ENCODE data around the gene SLC25A47.

Gene SLC25A47

GRCh38 chr14:100364403-100364802, 41.3 kb downstream of the SLC25A47 start:
- Histone ChIP-seq H2BK5ac (ENCODE audit: low read length) (no peak overlapping the region), H3K9me3 (replicated peaks in 1 of 2; ENCODE audit: control insufficient read depth in 2 of 2, insufficient read depth in 1 of 2, low read depth in 1 of 2, low read length in 2 of 2) (peaks cover 0 to 4% of the 10 kb centered on the region in 2 donors), H3K27ac (replicated peaks; ENCODE audit: low read length) (no peak overlapping the region), H2AFZ (ENCODE audit: low read length) (no peak overlapping the region), H4K8ac (ENCODE audit: low read depth, low read length) (no peak overlapping the region), H3K79me1 (ENCODE audit: low read depth, low read length) (no peaks in the 10 kb centered on the region), H3K4ac (ENCODE audit: low read length) (no peak overlapping the region), H2BK120ac (ENCODE audit: low read depth, low read length) (no peak overlapping the region), H4K91ac (ENCODE audit: low read depth, low read length, poor library complexity) (no peak overlapping the region), H2BK12ac (ENCODE audit: low read length) (no peak overlapping the region), H3K4me1 (ENCODE audit: control insufficient read depth in 2 of 2, insufficient read depth in 1 of 2, low read depth in 1 of 2, low read length in 2 of 2) (peaks cover 0 to 3% of the 10 kb centered on the region in 2 donors), H3K18ac (ENCODE audit: low read length) (no peak overlapping the region), H3K14ac (ENCODE audit: low read length) (no peak overlapping the region), H3K23ac (ENCODE audit: low read depth, low read length, poor library complexity) (no peak overlapping the region), H3K36me3 (replicated peaks in 1 of 2; ENCODE audit: control insufficient read depth in 2 of 2, insufficient read depth in 2 of 2, low read length in 2 of 2) (peaks cover 20 to 91% of the 10 kb centered on the region in 2 donors), H3K9ac (ENCODE audit: low read depth, low read length, poor library complexity) (no peak overlapping the region), H2AK5ac (ENCODE audit: low read depth, low read length) (no peak overlapping the region), H2BK15ac (ENCODE audit: low read length) (no peak overlapping the region), H3K4me3 (ENCODE audit: low read length in 2 of 2) (no peak overlapping the region), H3K27me3 (ENCODE audit: control insufficient read depth in 3 of 3, insufficient read depth in 3 of 3, low read depth in 1 of 3, low read length in 3 of 3) (no peaks in the 10 kb centered on the region), H3K4me2 (ENCODE audit: insufficient read depth, low read length, poor library complexity, severe bottlenecking) (no peak overlapping the region)
- no peak for DNase-seq (ENCODE audit: low spot score)
- WGBS, 2 donors (ENCODE audit: extremely low coverage in 2 of 2, insufficient read length in 2 of 2, insufficient replicate concordance in 1 of 2), result no CpG with 5 or more reads among the region's 1 CpG

GRCh38 chr14:100365741-100366140, 42.6 kb downstream of the SLC25A47 start:
- peaks cover 0 to 3% of the 10 kb centered on the region in 2 donors for H3K4me1 ChIP-seq (ENCODE audit: control insufficient read depth in 2 of 2, insufficient read depth in 1 of 2, low read depth in 1 of 2, low read length in 2 of 2)
- H3K79me1 ChIP-seq (ENCODE audit: low read depth, low read length), result no peaks in the 10 kb centered on the region
- no peak overlapping the region for H4K8ac ChIP-seq (ENCODE audit: low read depth, low read length)
- DNase-seq (ENCODE audit: low spot score), result no peak
- no peak overlapping the region for H2BK15ac ChIP-seq (ENCODE audit: low read length)
- no peak overlapping the region for H3K9ac ChIP-seq (ENCODE audit: low read depth, low read length, poor library complexity)
- H2BK5ac ChIP-seq (ENCODE audit: low read length), result no peak overlapping the region
- no peak overlapping the region for H2AK5ac ChIP-seq (ENCODE audit: low read depth, low read length)
- no peak overlapping the region for H3K4me3 ChIP-seq (ENCODE audit: low read length in 2 of 2)
- no peaks in the 10 kb centered on the region for H3K9me3 ChIP-seq (replicated peaks in 1 of 2; ENCODE audit: control insufficient read depth in 2 of 2, insufficient read depth in 1 of 2, low read depth in 1 of 2, low read length in 2 of 2)
- H3K27ac ChIP-seq (replicated peaks; ENCODE audit: low read length), result no peak overlapping the region
- H3K36me3 ChIP-seq (replicated peaks in 1 of 2; ENCODE audit: control insufficient read depth in 2 of 2, insufficient read depth in 2 of 2, low read length in 2 of 2), result peaks cover 13 to 78% of the 10 kb centered on the region in 2 donors
- H3K18ac ChIP-seq (ENCODE audit: low read length), result no peak overlapping the region
- H2BK120ac ChIP-seq (ENCODE audit: low read depth, low read length), result no peak overlapping the region
- no peak overlapping the region for H3K4ac ChIP-seq (ENCODE audit: low read length)
- no peak overlapping the region for H3K14ac ChIP-seq (ENCODE audit: low read length)
- no peak overlapping the region for H2BK12ac ChIP-seq (ENCODE audit: low read length)
- no peak overlapping the region for H3K23ac ChIP-seq (ENCODE audit: low read depth, low read length, poor library complexity)
- no peak overlapping the region for H4K91ac ChIP-seq (ENCODE audit: low read depth, low read length, poor library complexity)
- WGBS, 2 donors (ENCODE audit: extremely low coverage in 2 of 2, insufficient read length in 2 of 2, insufficient replicate concordance in 1 of 2), result no CpG with 5 or more reads among the region's 7 CpGs
- H2AFZ ChIP-seq (ENCODE audit: low read length), result no peak overlapping the region
- H3K27me3 ChIP-seq (ENCODE audit: control insufficient read depth in 3 of 3, insufficient read depth in 3 of 3, low read depth in 1 of 3, low read length in 3 of 3), result no peaks in the 10 kb centered on the region
- H3K4me2 ChIP-seq (ENCODE audit: insufficient read depth, low read length, poor library complexity, severe bottlenecking), result no peak overlapping the region

- Histone ChIP-seq H3K18ac (ENCODE audit: low read length) (no peak overlapping the region), H2BK15ac (ENCODE audit: low read length) (no peak overlapping the region), H2AFZ (ENCODE audit: low read length) (no peak overlapping the region), H3K4me2 (ENCODE audit: insufficient read depth, low read length, poor library complexity, severe bottlenecking) (no peak overlapping the region), H3K14ac (ENCODE audit: low read length) (no peak overlapping the region), H3K27me3 (ENCODE audit: control insufficient read depth in 3 of 3, insufficient read depth in 3 of 3, low read depth in 1 of 3, low read length in 3 of 3) (no peaks in the 10 kb centered on the region), H3K23ac (ENCODE audit: low read depth, low read length, poor library complexity) (no peak overlapping the region), H3K9me3 (replicated peaks in 1 of 2; ENCODE audit: control insufficient read depth in 2 of 2, insufficient read depth in 1 of 2, low read depth in 1 of 2, low read length in 2 of 2) (no peaks in the 10 kb centered on the region), H2BK5ac (ENCODE audit: low read length) (no peak overlapping the region), H2BK120ac (ENCODE audit: low read depth, low read length) (no peak overlapping the region), H3K79me1 (ENCODE audit: low read depth, low read length) (no peaks in the 10 kb centered on the region), H3K27ac (replicated peaks; ENCODE audit: low read length) (no peak overlapping the region), H3K4me1 (ENCODE audit: control insufficient read depth in 2 of 2, insufficient read depth in 1 of 2, low read depth in 1 of 2, low read length in 2 of 2) (peaks cover 0 to 8% of the 10 kb centered on the region in 2 donors), H3K4me3 (ENCODE audit: low read length in 2 of 2) (no peak overlapping the region), H4K91ac (ENCODE audit: low read depth, low read length, poor library complexity) (no peak overlapping the region), H4K8ac (ENCODE audit: low read depth, low read length) (no peak overlapping the region), H3K4ac (ENCODE audit: low read length) (no peak overlapping the region), H2AK5ac (ENCODE audit: low read depth, low read length) (no peak overlapping the region), H2BK12ac (ENCODE audit: low read length) (no peak overlapping the region), H3K9ac (ENCODE audit: low read depth, low read length, poor library complexity) (no peak overlapping the region), H3K36me3 (replicated peaks in 1 of 2; ENCODE audit: control insufficient read depth in 2 of 2, insufficient read depth in 2 of 2, low read length in 2 of 2) (peaks cover 13 to 55% of the 10 kb centered on the region in 2 donors)
- DNase-seq (ENCODE audit: low spot score), result no peak
- no CpG with 5 or more reads among the region's 13 CpGs for WGBS, 2 donors (ENCODE audit: extremely low coverage in 2 of 2, insufficient read length in 2 of 2, insufficient replicate concordance in 1 of 2)
These were observed 45.9 kb downstream of the SLC25A47 start for GRCh38 chr14:100369019-100369418.

GRCh38 chr14:100370003-100370402, 46.9 kb downstream of the SLC25A47 start:
- Histone ChIP-seq H3K4me2 (ENCODE audit: insufficient read depth, low read length, poor library complexity, severe bottlenecking) (no peak overlapping the region), H4K8ac (ENCODE audit: low read depth, low read length) (no peak overlapping the region), H2BK15ac (ENCODE audit: low read length) (no peak overlapping the region), H2BK5ac (ENCODE audit: low read length) (no peak overlapping the region), H3K14ac (ENCODE audit: low read length) (no peak overlapping the region), H3K27ac (replicated peaks; ENCODE audit: low read length) (no peak overlapping the region), H2BK12ac (ENCODE audit: low read length) (no peak overlapping the region), H2AFZ (ENCODE audit: low read length) (no peak overlapping the region), H3K4me1 (ENCODE audit: control insufficient read depth in 2 of 2, insufficient read depth in 1 of 2, low read depth in 1 of 2, low read length in 2 of 2) (peaks cover 0 to 8% of the 10 kb centered on the region in 2 donors), H3K9me3 (replicated peaks in 1 of 2; ENCODE audit: control insufficient read depth in 2 of 2, insufficient read depth in 1 of 2, low read depth in 1 of 2, low read length in 2 of 2) (no peaks in the 10 kb centered on the region), H3K23ac (ENCODE audit: low read depth, low read length, poor library complexity) (no peak overlapping the region), H3K9ac (ENCODE audit: low read depth, low read length, poor library complexity) (no peak overlapping the region), H3K27me3 (ENCODE audit: control insufficient read depth in 3 of 3, insufficient read depth in 3 of 3, low read depth in 1 of 3, low read length in 3 of 3) (no peaks in the 10 kb centered on the region), H3K18ac (ENCODE audit: low read length) (no peak overlapping the region), H2BK120ac (ENCODE audit: low read depth, low read length) (no peak overlapping the region), H2AK5ac (ENCODE audit: low read depth, low read length) (no peak overlapping the region), H4K91ac (ENCODE audit: low read depth, low read length, poor library complexity) (no peak overlapping the region), H3K36me3 (replicated peaks in 1 of 2; ENCODE audit: control insufficient read depth in 2 of 2, insufficient read depth in 2 of 2, low read length in 2 of 2) (peaks cover 11 to 48% of the 10 kb centered on the region in 2 donors), H3K4ac (ENCODE audit: low read length) (no peak overlapping the region), H3K79me1 (ENCODE audit: low read depth, low read length) (no peaks in the 10 kb centered on the region), H3K4me3 (ENCODE audit: low read length in 2 of 2) (no peak overlapping the region)
- no peak for DNase-seq (ENCODE audit: low spot score)
- no CpG with 5 or more reads among the region's 4 CpGs for WGBS, 2 donors (ENCODE audit: extremely low coverage in 2 of 2, insufficient read length in 2 of 2, insufficient replicate concordance in 1 of 2)

All from neuronal stem cell (in vitro differentiated cells).